Measurements from ENCODE around the gene SPTBN1.

The SPTBN1 gene

DNA sequence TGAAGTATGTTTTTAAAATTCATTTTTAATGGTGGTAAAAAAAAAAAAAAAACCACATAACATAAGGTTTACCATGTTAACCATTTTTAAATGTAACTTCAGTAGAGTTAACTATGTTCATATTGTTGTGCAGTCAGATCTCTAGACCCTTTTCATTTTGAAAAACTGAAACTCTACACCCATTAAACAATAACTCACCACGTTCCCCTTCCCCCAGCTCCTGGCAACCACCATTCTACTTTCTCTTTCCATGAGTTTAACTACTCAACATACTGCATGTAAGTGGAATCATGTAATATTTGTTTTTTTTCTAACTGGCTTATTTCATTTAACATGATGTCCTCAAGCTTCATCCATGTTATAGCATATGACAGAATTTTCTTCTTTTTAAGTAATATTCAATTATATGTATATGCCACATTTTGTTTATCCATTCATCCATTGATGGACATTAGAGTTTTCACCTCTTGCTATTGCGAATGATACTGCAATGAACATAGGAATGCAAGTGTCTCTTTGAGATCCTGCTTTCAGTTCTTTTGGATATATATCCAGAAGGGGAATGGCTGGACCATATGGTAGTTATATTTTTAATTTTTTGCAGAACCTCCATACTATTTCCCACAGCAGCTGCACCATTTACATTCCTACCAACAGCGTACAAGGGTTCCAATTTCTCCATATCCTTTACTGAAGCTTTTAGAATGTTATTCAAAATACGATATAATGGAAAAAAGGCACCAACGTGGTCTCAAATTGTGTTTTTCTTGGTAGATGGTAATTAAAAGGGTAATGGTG is 91.0 kb downstream of the SPTBN1 start:
- H3K27ac ChIP-seq, result no peak overlapping the region
- TF ChIP-seq FOXP2 (optimal IDR thresholded peaks at IDR 0.05; ENCODE audit: control extremely low read depth, extremely low read length, insufficient read depth) (no peak), POLR2AphosphoS5 (IDR thresholded peaks at IDR 0.05; ENCODE audit: borderline replicate concordance, low read depth, low read length) (no peak)
- H3K4me3 ChIP-seq, result no peak overlapping the region
- no peak overlapping the region for H3K9ac ChIP-seq (ENCODE audit: insufficient read length)
- no peak for DNase-seq (ENCODE audit: low read depth, low spot score)
- H3K9me3 ChIP-seq (ENCODE audit: low read depth, low read length), result no peaks in the 10 kb centered on the region
- H3K36me3 ChIP-seq (ENCODE audit: insufficient read depth, low read length), result no peaks in the 10 kb centered on the region

DNA sequence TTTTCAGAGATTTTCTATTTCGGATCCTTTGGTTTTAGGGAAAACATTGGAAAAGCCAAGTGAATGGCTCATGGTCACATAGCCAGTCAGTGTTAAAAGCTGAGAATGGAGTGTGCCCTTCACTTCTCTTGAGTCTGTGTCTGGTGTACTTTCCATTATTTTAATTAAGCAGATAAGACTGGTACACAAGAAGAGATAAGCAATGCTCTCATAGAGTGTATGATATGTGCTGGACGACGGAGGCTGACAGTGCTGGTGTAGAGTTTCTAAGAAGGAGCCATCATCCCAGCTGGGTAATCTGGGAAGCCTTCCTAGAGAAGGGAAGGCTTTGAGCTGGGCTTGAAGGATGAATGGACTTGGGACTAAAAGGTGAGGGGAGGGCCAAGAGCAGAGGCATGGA is 93.3 kb downstream of the SPTBN1 start:
- Histone ChIP-seq H3K36me3 (ENCODE audit: insufficient read depth, low read length) (no peaks in the 10 kb centered on the region), H3K9me3 (ENCODE audit: low read depth, low read length) (no peaks in the 10 kb centered on the region), H3K4me3 (no peak overlapping the region), H3K9ac (ENCODE audit: insufficient read length) (no peak overlapping the region), H3K27ac (no peak overlapping the region)
- DNase-seq (ENCODE audit: low read depth, low spot score), result no peak
- no peak for TF ChIP-seq POLR2AphosphoS5 (IDR thresholded peaks at IDR 0.05; ENCODE audit: borderline replicate concordance, low read depth, low read length)
- TF ChIP-seq EZH2 (IDR thresholded peaks at IDR 0.05), result no peak
- TF ChIP-seq FOXP2 (optimal IDR thresholded peaks at IDR 0.05; ENCODE audit: control extremely low read depth, extremely low read length, insufficient read depth), result no peak

DNA sequence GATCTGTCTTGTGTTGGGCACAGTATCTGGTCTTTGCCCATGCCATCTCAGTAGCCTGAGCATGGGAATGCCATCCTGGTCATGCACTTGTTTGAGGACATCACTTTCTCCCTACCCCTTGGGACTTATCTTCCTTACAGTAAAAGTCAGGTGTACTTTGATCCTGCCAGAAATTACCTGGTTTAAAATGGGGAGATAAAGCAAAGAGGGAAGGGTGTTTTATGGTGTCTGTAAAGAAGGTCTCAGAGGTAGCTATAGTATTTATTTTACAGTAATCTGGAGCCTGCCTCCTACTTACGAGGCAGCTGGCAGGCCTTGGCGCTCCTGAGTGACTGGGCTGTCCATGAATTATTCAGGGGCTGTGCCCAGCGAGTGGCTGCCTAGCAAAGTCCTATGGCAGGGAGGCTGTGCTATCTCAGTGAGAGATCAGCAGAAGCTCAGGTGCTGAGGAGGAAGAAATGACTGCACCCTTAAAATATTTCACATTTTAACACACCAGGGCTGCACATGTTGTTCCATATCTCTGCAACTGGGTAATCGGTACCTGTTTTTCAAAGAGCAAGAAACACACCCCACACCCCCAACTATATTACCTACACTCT is 93.9 kb downstream of the SPTBN1 start:
- Histone ChIP-seq H3K4me3 (no peak overlapping the region), H3K9me3 (ENCODE audit: low read depth, low read length) (no peaks in the 10 kb centered on the region), H3K36me3 (ENCODE audit: insufficient read depth, low read length) (no peaks in the 10 kb centered on the region), H3K27ac (no peak overlapping the region), H3K9ac (ENCODE audit: insufficient read length) (no peak overlapping the region)
- DNase-seq (ENCODE audit: low read depth, low spot score), result no peak
- TF ChIP-seq POLR2AphosphoS5 (IDR thresholded peaks at IDR 0.05; ENCODE audit: borderline replicate concordance, low read depth, low read length) (no peak), EZH2 (IDR thresholded peaks at IDR 0.05) (no peak), FOXP2 (optimal IDR thresholded peaks at IDR 0.05; ENCODE audit: control extremely low read depth, extremely low read length, insufficient read depth) (no peak)

DNA sequence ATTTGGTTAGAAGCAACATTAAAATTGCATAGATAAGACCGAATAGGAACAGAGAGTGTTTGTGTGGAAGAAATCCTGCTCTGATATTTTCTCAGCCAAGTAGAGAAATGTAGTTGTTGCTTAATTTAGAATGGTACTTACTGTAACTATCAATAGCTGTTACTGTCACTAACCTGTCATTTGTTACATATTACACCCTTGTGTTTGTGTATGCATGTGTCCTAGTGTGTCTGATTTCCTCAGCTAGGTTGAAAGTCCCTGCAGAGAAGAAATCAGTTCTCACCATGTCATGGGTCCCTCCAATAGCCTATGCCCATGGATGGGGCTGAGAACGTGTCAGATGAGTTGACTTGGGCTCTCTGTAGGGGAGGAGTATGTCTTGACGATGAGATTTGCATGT is 94.4 kb downstream of the SPTBN1 start:
- H3K9ac ChIP-seq (ENCODE audit: insufficient read length), result no peak overlapping the region
- DNase-seq (ENCODE audit: low read depth, low spot score), result no peak
- no peak overlapping the region for H3K27ac ChIP-seq
- H3K4me3 ChIP-seq, result no peak overlapping the region
- TF ChIP-seq POLR2AphosphoS5 (IDR thresholded peaks at IDR 0.05; ENCODE audit: borderline replicate concordance, low read depth, low read length) (no peak), FOXP2 (optimal IDR thresholded peaks at IDR 0.05; ENCODE audit: control extremely low read depth, extremely low read length, insufficient read depth) (no peak), EZH2 (IDR thresholded peaks at IDR 0.05) (no peak)
- H3K36me3 ChIP-seq (ENCODE audit: insufficient read depth, low read length), result no peaks in the 10 kb centered on the region
- H3K9me3 ChIP-seq (ENCODE audit: low read depth, low read length), result no peaks in the 10 kb centered on the region

DNA sequence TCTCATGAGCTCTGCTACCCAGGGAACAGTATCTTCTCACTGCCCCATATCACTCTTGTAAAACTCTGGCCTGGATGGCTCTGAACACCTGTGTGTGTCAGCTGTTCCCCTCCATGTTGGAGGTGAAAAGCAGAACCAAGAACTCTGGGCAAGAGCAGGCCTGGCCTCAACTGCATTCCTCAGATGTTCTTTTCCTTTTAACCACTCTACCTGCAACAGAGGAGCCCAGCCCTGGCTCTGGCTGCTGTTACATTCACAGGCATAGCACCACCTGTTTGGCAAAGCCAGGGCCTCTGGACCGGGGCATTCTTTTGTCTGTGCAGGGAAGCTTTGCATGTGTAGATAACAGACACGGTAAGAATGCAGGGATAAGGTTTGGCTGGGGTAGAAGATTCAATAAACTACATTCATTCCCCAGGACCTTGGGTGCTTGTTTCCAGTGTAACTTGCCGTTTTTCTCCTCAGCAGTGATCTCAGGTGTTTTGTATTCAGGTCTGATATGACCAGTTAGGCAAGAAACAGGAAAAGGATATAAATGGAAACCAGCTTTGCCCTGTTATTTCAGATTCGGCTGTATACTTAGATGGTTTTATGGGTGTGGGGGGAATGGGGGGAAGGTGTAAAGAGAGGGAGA is 95.1 kb downstream of the SPTBN1 start:
- no peaks in the 10 kb centered on the region for H3K9me3 ChIP-seq (ENCODE audit: low read depth, low read length)
- H3K27ac ChIP-seq, result no peak overlapping the region
- TF ChIP-seq EZH2 (IDR thresholded peaks at IDR 0.05) (no peak), FOXP2 (optimal IDR thresholded peaks at IDR 0.05; ENCODE audit: control extremely low read depth, extremely low read length, insufficient read depth) (no peak), POLR2AphosphoS5 (IDR thresholded peaks at IDR 0.05; ENCODE audit: borderline replicate concordance, low read depth, low read length) (no peak)
- H3K9ac ChIP-seq (ENCODE audit: insufficient read length), result no peak overlapping the region
- DNase-seq (ENCODE audit: low read depth, low spot score), result no peak
- H3K36me3 ChIP-seq (ENCODE audit: insufficient read depth, low read length), result no peaks in the 10 kb centered on the region
- no peak overlapping the region for H3K4me3 ChIP-seq

DNA sequence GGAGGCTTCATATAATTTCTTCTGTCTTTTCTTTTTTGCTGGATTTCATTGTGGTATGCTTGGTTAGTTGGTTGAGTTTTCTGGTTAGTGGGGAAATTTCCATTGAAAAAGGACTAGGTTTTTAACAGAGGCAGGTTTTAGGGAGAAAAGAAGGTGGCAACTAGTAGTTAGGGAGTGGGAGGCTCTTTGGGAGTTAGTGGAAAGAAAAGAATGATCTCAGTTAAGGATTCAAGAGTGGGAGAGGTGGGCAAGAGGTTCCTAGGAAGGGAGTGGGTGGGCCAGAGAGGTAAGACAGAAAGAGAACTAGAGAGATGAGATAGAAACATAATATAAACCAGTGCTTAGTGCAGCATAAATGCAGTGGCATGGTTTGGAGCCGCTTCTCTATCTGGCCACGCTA is 96.9 kb downstream of the SPTBN1 start:
- H3K9me3 ChIP-seq (ENCODE audit: low read depth, low read length), result no peaks in the 10 kb centered on the region
- DNase-seq (ENCODE audit: low read depth, low spot score), result no peak
- H3K27ac ChIP-seq, result no peak overlapping the region
- TF ChIP-seq EZH2 (IDR thresholded peaks at IDR 0.05), result no peak
- no peak for TF ChIP-seq FOXP2 (optimal IDR thresholded peaks at IDR 0.05; ENCODE audit: control extremely low read depth, extremely low read length, insufficient read depth)
- TF ChIP-seq POLR2AphosphoS5 (IDR thresholded peaks at IDR 0.05; ENCODE audit: borderline replicate concordance, low read depth, low read length), result no peak
- H3K4me3 ChIP-seq, result no peak overlapping the region
- H3K9ac ChIP-seq (ENCODE audit: insufficient read length), result no peak overlapping the region
- H3K36me3 ChIP-seq (ENCODE audit: insufficient read depth, low read length), result no peaks in the 10 kb centered on the region

DNA sequence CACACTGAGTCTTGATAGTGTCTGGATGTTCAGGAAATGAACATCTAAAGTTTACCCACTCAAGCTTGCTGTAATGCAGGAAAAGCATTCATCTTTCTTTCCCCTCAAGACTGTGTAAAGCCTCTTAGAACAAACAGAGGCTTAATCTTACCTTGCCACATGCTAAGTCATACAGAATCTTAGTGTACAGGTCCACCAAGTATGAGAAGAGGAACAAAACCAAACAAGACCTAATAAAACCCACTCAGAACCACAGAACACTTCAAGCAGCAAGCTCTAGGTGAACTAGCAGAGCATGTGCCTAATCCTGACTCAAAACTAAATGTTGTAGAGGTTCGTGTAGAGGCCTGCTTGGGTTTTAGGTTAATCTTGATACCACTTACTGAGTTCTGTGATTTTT is 97.6 kb downstream of the SPTBN1 start:
- DNase-seq (ENCODE audit: low read depth, low spot score), result no peak
- H3K9me3 ChIP-seq (ENCODE audit: low read depth, low read length), result no peaks in the 10 kb centered on the region
- no peak overlapping the region for H3K4me3 ChIP-seq
- no peak for TF ChIP-seq FOXP2 (optimal IDR thresholded peaks at IDR 0.05; ENCODE audit: control extremely low read depth, extremely low read length, insufficient read depth)
- no peak for TF ChIP-seq EZH2 (IDR thresholded peaks at IDR 0.05)
- TF ChIP-seq POLR2AphosphoS5 (IDR thresholded peaks at IDR 0.05; ENCODE audit: borderline replicate concordance, low read depth, low read length), result no peak
- H3K36me3 ChIP-seq (ENCODE audit: insufficient read depth, low read length), result no peaks in the 10 kb centered on the region
- no peak overlapping the region for H3K27ac ChIP-seq
- H3K9ac ChIP-seq (ENCODE audit: insufficient read length), result no peak overlapping the region

DNA sequence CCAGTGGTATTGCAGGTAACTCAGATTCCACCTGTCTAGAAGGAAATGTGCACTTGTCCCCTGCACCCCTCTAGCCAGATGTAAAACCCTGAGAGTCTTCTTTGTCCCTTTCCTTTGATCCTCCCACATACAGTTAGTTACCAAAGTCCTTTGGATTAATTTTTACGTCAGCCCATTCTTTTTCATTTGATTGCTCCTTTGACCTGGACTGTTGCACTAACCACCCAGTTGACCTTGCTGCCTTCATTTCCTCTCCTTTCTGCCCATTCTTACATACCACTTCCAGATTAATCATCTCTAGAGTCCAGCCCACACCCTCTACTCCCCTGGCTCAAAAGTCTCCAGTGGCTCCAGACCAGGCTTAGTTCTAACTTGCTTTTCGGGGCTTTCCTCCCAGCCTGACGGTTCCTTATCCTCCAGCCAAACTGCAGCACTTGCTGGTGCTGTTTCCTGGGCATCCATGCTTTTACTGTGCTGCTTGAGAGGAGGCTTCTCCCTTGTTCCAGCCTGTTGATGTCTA is 99.3 kb downstream of the SPTBN1 start:
- TF ChIP-seq EZH2 (IDR thresholded peaks at IDR 0.05) (no peak), POLR2AphosphoS5 (IDR thresholded peaks at IDR 0.05; ENCODE audit: borderline replicate concordance, low read depth, low read length) (no peak), FOXP2 (optimal IDR thresholded peaks at IDR 0.05; ENCODE audit: control extremely low read depth, extremely low read length, insufficient read depth) (no peak)
- Histone ChIP-seq H3K4me3 (no peak overlapping the region), H3K9ac (ENCODE audit: insufficient read length) (no peak overlapping the region)

More for the DNA sequence above, 99.3 kb downstream of the SPTBN1 start:
- no peak for DNase-seq (ENCODE audit: low read depth, low spot score)
- H3K27ac ChIP-seq, result no peak overlapping the region
- H3K36me3 ChIP-seq (ENCODE audit: insufficient read depth, low read length), result no peaks in the 10 kb centered on the region
- H3K9me3 ChIP-seq (ENCODE audit: low read depth, low read length), result no peaks in the 10 kb centered on the region
